HG03342 (cell line): ENCODE results near the gene CAPN2.
"Not testable (repeated sequence)": the region's sequence is repeated elsewhere in the genome, so short reads cannot be mapped to it uniquely, and the experiment has no call there.

Experiments used
- ATAC-seq: cut with Tn5 transposase; IDR thresholded peaks from one replicate; pipeline ENCODE4 v1.9.1; 2021; ENCODE audit warnings: mild to moderate bottlenecking, moderate library complexity; ENCODE audit not compliant: unreplicated experiment

Gene CAPN2

DNA sequence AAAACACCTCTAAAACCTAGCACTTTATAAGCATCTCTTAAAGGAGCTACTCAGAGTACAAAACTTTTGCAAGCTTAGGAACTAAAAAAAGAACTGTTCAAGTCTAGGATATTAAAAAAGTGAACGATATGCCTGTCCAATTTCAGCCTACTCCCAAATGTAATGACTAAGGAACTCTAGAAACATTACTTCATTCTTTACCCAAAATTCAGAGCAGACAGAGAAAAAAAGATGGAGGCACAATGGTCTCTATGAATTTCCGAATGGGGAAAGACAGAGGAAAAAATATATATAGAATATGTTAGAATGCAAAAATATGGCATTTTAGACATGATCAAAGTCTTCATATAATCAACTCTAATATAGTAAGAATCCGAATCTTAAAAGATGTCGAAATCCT lies 72.2 kb downstream of the CAPN2 start:
- no peak for ATAC-seq

DNA sequence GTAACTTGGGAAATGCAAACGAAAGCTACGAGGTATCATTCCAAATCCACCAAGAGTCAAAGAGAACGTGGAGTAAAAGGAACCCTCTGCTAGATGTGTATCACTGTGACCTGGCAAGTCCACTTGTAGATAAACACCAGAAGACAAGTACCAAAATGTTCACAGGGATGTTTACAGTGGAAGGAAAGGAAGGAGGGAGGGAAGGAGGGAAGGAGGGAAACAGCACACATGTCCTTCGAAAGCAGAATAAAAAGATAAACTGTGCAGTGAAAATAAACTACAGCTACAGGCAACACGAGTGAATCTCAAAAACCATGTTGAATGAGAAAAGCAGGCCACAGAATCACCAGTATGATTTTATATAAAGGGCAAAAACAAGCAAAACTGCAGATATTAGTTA lies 73.5 kb downstream of the CAPN2 start:
- ATAC-seq = no peak

- ATAC-seq = no peak
These were observed 76.5 kb downstream of the CAPN2 start for GRCh38 chr1:223788746-223789415.

DNA sequence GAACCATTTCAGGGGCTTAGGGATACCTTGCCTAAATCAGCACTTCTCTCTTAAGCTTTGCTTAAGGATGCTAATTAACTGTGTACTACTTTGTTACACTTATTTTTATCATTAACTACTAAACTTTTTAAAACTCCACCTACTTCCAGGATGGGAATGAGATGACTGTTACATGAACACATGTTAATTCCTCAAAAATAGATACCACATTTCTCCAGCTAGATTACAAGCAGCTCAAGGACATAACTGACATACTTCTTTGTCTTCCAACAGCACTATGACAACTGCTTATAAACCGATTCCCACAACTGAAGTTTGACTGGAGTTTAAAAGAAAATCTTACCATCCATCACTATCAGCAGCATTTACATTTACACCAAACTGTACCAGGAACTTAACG lies 79.7 kb downstream of the CAPN2 start:
- ATAC-seq = no peak

DNA sequence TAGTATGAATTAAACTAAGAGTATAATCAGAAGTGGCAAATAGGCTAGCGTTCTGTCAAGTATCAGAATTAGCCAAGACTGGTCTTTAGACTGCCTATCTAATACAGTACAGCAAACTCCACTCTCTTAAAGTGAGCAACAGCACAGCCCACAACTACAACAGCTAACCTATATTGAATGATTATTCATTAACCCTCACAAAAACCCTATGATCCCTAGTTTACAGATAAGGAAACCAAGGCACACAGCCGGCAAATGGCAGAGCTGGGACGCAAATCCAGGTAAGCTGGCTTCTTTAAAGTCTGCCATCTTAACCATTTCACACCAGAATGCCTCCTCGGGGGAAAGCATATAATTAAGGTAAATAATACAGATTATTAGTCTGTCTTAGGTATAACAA lies 81.4 kb downstream of the CAPN2 start:
- no peak for ATAC-seq

DNA sequence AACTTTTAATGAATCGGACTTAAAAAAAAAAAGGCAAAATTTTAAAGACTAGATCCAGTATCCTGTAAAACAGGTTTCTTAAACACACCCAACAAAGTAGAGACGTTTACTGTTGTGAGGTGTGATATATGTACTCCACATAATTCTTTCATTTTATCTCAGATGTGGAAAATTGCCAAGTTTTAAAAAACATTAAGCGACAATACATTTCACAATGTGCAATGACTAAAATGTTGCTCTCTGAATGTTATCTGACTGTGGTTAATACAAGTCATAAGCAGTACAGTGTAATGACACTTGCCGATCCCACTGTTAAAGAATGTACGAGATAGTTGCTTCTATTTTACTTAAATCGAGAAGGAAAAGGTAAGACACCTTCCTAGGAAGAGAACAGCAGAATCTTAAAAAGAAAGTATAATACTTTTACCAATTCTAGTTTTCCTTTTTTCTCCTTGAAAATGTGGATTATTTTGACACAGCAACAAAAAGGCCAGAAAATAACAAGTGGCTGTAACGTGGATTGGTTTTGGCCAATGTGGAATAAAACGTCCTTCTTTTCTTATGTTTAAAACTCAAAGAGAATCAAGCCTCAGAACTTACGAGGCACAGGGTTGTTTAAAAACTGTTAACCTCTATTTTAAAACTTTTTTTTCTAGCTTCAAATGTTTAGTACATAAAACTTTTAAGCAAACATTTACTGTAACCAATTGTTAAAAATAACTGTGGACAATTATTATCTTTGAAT lies 82.0 kb downstream of the CAPN2 start:
- ATAC-seq = no peak

DNA sequence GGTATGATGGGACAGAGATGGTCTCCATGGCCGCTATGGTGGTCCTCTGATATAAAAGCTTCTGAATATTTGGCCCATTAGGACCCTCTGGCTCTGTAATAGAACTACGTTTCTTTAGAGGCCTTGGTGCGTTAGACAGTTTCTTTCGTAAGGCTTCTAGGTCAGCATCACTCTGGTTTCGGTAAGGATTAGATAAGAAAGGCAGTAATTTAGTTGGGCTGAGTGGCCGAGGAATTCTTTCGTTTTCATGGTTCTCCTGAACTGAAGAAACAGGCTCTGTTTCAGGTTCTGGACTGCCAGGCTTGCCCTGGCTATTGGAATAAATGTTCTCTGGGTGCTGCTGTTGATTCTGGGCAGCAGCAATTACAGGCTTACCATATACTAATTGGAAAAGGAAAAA lies 83.9 kb downstream of the CAPN2 start:
- no peak for ATAC-seq

- ATAC-seq = no peak
These were observed 89.7 kb downstream of the CAPN2 start for GRCh38 chr1:223802032-223802431.

DNA sequence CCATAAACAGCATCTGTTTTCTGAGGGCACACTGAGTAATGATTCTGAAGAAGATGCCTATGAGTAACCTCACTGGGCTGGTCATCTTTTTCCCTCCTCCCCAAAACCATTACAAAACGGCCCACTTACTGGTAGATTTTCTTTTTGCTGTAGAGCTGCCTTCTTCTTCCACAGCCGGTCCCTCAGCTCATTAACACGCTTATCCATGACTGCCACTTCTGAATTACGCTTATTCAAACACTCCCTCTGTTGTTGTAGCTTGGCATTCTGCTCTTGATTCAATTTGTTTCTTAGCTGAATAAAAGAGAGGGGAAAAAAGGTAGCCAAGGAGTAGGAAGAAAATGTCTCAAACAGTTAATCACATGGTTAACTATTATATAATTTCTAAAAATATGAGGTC lies 90.3 kb downstream of the CAPN2 start:
- ATAC-seq = no peak

- ATAC-seq = no peak
These were observed 90.9 kb downstream of the CAPN2 start for GRCh38 chr1:223803211-223803610.

- not testable (repeated sequence) for ATAC-seq
These were observed 97.6 kb downstream of the CAPN2 start for GRCh38 chr1:223809905-223810304.

DNA sequence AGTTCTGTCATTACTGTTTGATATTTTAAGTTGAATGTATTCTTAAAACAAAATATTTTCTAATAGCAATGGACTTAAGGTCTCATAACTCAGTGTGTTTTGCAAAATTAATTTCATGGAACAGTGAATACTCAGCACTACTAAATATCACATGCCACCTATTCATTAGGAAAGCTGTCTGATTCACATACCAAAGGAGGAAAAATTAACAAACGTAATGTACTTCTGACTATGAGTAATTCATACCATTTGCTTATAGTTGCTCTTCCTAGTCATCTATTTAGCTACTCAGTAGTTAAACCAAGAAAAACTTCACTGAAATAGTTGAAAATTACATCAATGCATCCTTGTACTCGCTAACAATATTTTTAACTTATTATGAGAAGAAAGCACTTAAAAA lies 98.2 kb downstream of the CAPN2 start:
- no peak for ATAC-seq

DNA sequence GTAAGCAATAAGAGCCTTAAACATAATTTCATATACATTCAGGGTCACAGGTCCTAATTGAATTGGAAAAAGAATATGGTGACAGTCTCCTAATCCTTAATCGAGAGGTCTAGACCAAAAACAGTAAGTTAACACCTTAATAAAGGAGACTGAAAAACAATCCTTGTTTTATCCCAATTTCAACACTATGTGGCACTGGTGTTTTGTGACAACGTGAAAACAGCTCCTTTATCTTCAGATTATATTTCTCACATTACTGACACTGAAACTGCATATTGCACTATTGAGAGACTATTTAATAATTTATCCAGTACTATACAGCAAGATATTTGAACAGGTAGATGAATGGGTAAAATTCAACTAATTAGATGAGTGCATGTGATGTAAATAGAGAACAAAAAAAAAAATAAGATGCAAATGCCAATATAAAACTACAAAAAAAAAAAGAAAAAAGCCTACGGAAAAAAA lies 99.3 kb downstream of the CAPN2 start:
- no peak for ATAC-seq

DNA sequence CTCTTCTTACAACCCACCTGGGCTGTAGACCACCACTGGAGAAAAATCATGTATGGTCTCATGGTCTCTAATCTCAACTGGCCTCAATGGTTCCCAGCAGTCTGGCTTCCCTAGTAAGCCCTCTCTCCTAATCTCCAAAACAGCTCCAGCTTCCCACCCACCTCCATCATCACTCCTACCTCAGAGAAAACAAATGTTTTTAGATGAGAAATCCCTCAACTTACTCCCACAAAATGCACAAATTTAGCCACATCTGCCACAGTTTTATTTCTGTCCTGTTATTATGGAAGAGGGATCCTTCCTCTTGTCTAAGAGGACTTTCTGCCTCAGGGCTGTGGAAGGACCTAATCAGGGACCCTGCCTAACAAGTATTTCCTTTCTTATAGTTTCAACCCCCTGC lies 101.3 kb downstream of the CAPN2 start:
- ATAC-seq = no peak

GRCh38 chr1:223815020-223815853 lies 102.9 kb downstream of the CAPN2 start:
- no peak for ATAC-seq

DNA sequence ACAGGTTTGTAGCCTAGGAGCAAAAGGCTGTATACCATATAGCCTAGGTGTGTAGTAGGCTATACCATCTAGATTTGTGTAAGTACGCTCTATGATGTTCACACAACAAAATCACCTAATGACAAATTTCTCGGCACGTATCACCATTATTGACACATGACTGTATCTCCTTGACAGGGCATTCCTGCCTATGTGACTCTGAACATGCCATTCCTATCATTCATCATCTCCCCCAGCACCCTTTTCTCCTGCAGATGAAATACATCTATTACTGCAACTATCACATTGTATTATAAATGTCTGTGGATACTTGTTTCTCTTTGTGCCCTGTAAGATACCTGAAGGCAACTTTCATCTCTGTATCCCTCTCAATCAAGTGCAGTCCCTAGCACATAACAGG lies 103.5 kb downstream of the CAPN2 start:
- ATAC-seq = no peak

- ATAC-seq = not testable (repeated sequence)
These were observed 104.9 kb downstream of the CAPN2 start for GRCh38 chr1:223817265-223817664.

DNA sequence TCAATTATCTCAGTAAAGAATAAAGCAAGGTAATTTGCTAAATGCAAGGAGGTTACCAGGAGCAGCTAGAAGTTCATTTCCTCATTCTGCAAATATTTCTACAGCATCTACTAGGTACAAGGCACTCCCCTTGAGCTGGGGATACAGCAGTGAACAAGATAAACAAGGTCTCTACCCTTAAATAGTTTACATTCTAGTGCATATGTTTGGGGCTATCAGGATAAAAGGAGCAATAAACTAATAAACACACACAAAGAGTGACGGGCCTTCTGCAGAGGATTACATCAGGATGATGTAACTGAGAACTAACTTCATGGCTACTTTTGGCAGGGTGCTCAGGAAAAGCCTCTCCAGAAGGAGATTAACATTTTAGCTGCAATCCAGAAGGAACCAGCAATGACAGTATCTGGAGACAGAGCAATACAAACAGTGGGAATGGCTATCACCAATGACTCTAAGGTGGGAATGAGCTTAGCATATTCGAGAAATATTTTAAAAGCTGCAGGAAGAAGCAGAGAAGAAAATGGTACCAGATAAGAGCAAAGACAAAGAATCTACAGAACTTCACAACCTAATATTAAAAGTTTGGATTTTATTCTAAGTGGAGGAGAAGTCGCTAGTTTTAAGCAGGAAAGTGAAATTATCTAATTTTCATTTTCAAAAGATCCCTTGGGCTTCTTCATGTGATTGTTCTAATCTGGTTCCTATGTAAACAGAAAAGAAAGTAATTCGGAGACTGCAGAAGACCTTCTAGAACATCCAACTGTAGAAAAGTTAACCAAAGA lies 107.6 kb downstream of the CAPN2 start:
- ATAC-seq = no peak

- ATAC-seq = no peak
These were observed 108.1 kb downstream of the CAPN2 start for GRCh38 chr1:223820515-223820858.

DNA sequence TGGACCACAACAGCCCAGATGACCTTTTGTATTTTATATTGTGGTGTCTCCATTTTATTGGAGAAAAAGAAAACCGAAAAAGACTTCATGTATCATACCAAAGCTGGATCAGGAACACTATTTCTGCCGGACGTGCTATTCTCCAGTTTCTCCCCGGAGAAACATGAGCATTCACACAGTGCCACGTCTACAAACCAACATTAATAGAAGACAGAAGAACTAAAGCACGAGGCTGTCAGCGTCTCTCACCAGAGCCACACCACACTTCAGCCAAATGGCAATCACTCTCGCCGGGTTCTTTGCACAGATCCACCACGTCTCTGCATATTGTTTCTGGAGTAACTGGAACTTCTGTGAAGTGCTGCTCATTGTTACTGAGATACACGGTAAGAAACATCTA lies 108.6 kb downstream of the CAPN2 start:
- ATAC-seq = no peak

GRCh38 chr1:223824287-223824686 lies 111.9 kb downstream of the CAPN2 start:
- no peak for ATAC-seq
